BLaER1 (cell line): ENCODE results near the gene CHST1.

Experiments used
- H3K27ac ChIP-seq: shearing (Covaris generic); formaldehyde crosslinking; 2 replicates; pipeline ENCODE4 v1.8.1; 2022
- H3K27me3 ChIP-seq: shearing (Covaris generic); formaldehyde crosslinking; 2 replicates; pipeline ENCODE4 v1.8.1; 2022
- H3K36me3 ChIP-seq: shearing (Covaris generic); formaldehyde crosslinking; 2 replicates; pipeline ENCODE4 v1.8.1; 2022
- H3K4me1 ChIP-seq: shearing (Covaris generic); formaldehyde crosslinking; 2 replicates; pipeline ENCODE4 v1.8.1; 2022
- H3K4me2 ChIP-seq: shearing (Covaris generic); formaldehyde crosslinking; 2 replicates; pipeline ENCODE4 v1.8.1; 2022
- H3K4me3 ChIP-seq: shearing (Covaris generic); formaldehyde crosslinking; 2 replicates; pipeline ENCODE4 v1.8.1; 2022
- H3K9ac ChIP-seq: shearing (Covaris generic); formaldehyde crosslinking; 2 replicates; pipeline ENCODE4 v1.8.1; 2022
- H3K9me3 ChIP-seq: shearing (Covaris generic); formaldehyde crosslinking; 2 replicates; pipeline ENCODE4 v1.8.1; 2022
- H4K20me1 ChIP-seq: shearing (Covaris generic); formaldehyde crosslinking; 2 replicates; pipeline ENCODE4 v1.8.1; 2022
- Cebpa-rat ChIP-seq: shearing (Covaris generic); IDR thresholded peaks from 2 replicates; pipeline ENCODE4 v1.8.1; 2022

CHST1 gene

GRCh38 chr11:45688472-45689033 is 23.1 kb upstream of the CHST1 start:
- no peaks in the 10 kb centered on the region for H3K4me1 ChIP-seq
- H4K20me1 ChIP-seq = no peaks in the 10 kb centered on the region
- H3K27me3 ChIP-seq = no peaks in the 10 kb centered on the region
- no peak overlapping the region for H3K4me3 ChIP-seq
- no peaks in the 10 kb centered on the region for H3K36me3 ChIP-seq
- H3K4me2 ChIP-seq = no peak overlapping the region
- TF ChIP-seq Cebpa-rat = no peak
- no peak overlapping the region for H3K9ac ChIP-seq
- no peak overlapping the region for H3K27ac ChIP-seq
- no peaks in the 10 kb centered on the region for H3K9me3 ChIP-seq

GRCh38 chr11:45687836-45688235 is 22.4 kb upstream of the CHST1 start:
- H3K9ac ChIP-seq = no peak overlapping the region
- no peaks in the 10 kb centered on the region for H3K36me3 ChIP-seq
- no peak overlapping the region for H3K4me3 ChIP-seq
- no peak overlapping the region for H3K27ac ChIP-seq
- H3K4me1 ChIP-seq = no peaks in the 10 kb centered on the region
- H3K4me2 ChIP-seq = no peak overlapping the region
- H3K9me3 ChIP-seq = no peaks in the 10 kb centered on the region
- H4K20me1 ChIP-seq = no peaks in the 10 kb centered on the region
- H3K27me3 ChIP-seq = no peaks in the 10 kb centered on the region
- TF ChIP-seq Cebpa-rat = no peak

- no peaks in the 10 kb centered on the region for H3K27me3 ChIP-seq
These were observed 20.6 kb upstream of the CHST1 start for GRCh38 chr11:45685964-45686537.

GRCh38 chr11:45684440-45684839 is 19.0 kb upstream of the CHST1 start:
- Histone ChIP-seq H3K4me1 (no peaks in the 10 kb centered on the region), H3K27ac (no peak overlapping the region), H3K36me3 (no peaks in the 10 kb centered on the region), H3K9ac (no peak overlapping the region), H3K27me3 (no peaks in the 10 kb centered on the region), H3K4me3 (no peak overlapping the region), H3K9me3 (no peaks in the 10 kb centered on the region), H4K20me1 (no peaks in the 10 kb centered on the region), H3K4me2 (no peak overlapping the region)
- no peak for TF ChIP-seq Cebpa-rat

More at GRCh38 chr11:45685964-45686537, 20.6 kb upstream of the CHST1 start:
- no peak for TF ChIP-seq Cebpa-rat
- no peak overlapping the region for H3K4me2 ChIP-seq
- H3K9ac ChIP-seq = no peak overlapping the region
- H3K36me3 ChIP-seq = no peaks in the 10 kb centered on the region
- no peaks in the 10 kb centered on the region for H3K9me3 ChIP-seq
- no peak overlapping the region for H3K4me3 ChIP-seq
- H3K27ac ChIP-seq = no peak overlapping the region
- H3K4me1 ChIP-seq = no peaks in the 10 kb centered on the region
- H4K20me1 ChIP-seq = no peaks in the 10 kb centered on the region

GRCh38 chr11:45683271-45684058 is 18.0 kb upstream of the CHST1 start:
- Histone ChIP-seq H3K4me3 (no peak overlapping the region), H3K27ac (no peak overlapping the region), H4K20me1 (no peaks in the 10 kb centered on the region), H3K9me3 (no peaks in the 10 kb centered on the region), H3K9ac (no peak overlapping the region), H3K27me3 (no peaks in the 10 kb centered on the region), H3K4me1 (no peaks in the 10 kb centered on the region), H3K4me2 (no peak overlapping the region), H3K36me3 (no peaks in the 10 kb centered on the region)
- no peak for TF ChIP-seq Cebpa-rat

GRCh38 chr11:45679806-45680205 is 14.4 kb upstream of the CHST1 start:
- Histone ChIP-seq H3K27me3 (no peaks in the 10 kb centered on the region), H3K9me3 (no peaks in the 10 kb centered on the region), H3K4me1 (no peaks in the 10 kb centered on the region), H4K20me1 (no peaks in the 10 kb centered on the region), H3K9ac (no peak overlapping the region), H3K4me3 (no peak overlapping the region), H3K36me3 (no peaks in the 10 kb centered on the region), H3K4me2 (no peak overlapping the region), H3K27ac (no peak overlapping the region)
- no peak for TF ChIP-seq Cebpa-rat

GRCh38 chr11:45678976-45679375 is 13.6 kb upstream of the CHST1 start:
- Histone ChIP-seq H4K20me1 (no peaks in the 10 kb centered on the region), H3K9me3 (no peaks in the 10 kb centered on the region), H3K27me3 (no peaks in the 10 kb centered on the region), H3K4me3 (no peak overlapping the region), H3K27ac (no peak overlapping the region), H3K36me3 (no peaks in the 10 kb centered on the region), H3K4me2 (no peak overlapping the region), H3K4me1 (no peaks in the 10 kb centered on the region), H3K9ac (no peak overlapping the region)
- no peak for TF ChIP-seq Cebpa-rat

GRCh38 chr11:45677770-45678512 is 12.5 kb upstream of the CHST1 start:
- H3K4me1 ChIP-seq = no peaks in the 10 kb centered on the region
- H3K27me3 ChIP-seq = no peaks in the 10 kb centered on the region
- H3K9ac ChIP-seq = no peak overlapping the region
- no peaks in the 10 kb centered on the region for H3K9me3 ChIP-seq
- H3K4me2 ChIP-seq = no peak overlapping the region
- H3K27ac ChIP-seq = no peak overlapping the region
- H4K20me1 ChIP-seq = no peaks in the 10 kb centered on the region
- H3K4me3 ChIP-seq = no peak overlapping the region
- TF ChIP-seq Cebpa-rat = no peak
- no peaks in the 10 kb centered on the region for H3K36me3 ChIP-seq

- Histone ChIP-seq H3K27me3 (no peaks in the 10 kb centered on the region), H4K20me1 (no peaks in the 10 kb centered on the region), H3K4me3 (no peak overlapping the region), H3K36me3 (no peaks in the 10 kb centered on the region), H3K4me2 (no peak overlapping the region), H3K27ac (no peak overlapping the region), H3K9ac (no peak overlapping the region), H3K4me1 (no peaks in the 10 kb centered on the region), H3K9me3 (no peaks in the 10 kb centered on the region)
- no peak for TF ChIP-seq Cebpa-rat
These were observed 11.2 kb upstream of the CHST1 start for GRCh38 chr11:45676522-45677095.

- no peak for TF ChIP-seq Cebpa-rat
- no peaks in the 10 kb centered on the region for H3K9me3 ChIP-seq
- H3K36me3 ChIP-seq = no peaks in the 10 kb centered on the region
- H3K27ac ChIP-seq = no peak overlapping the region
- H4K20me1 ChIP-seq = no peaks in the 10 kb centered on the region
- H3K4me2 ChIP-seq = no peak overlapping the region
- H3K4me3 ChIP-seq = no peak overlapping the region
- H3K4me1 ChIP-seq = no peaks in the 10 kb centered on the region
- H3K27me3 ChIP-seq = no peaks in the 10 kb centered on the region
- H3K9ac ChIP-seq = no peak overlapping the region
These were observed 10.2 kb upstream of the CHST1 start for GRCh38 chr11:45675646-45676045.
